NT2/D1 (cell line): ENCODE data around the gene FYCO1.

ENCODE experiments used
- SUZ12 ChIP-seq: IDR thresholded peaks from 2 replicates; pipeline ENCODE4 v1.6.1; 2011; ENCODE audit not compliant: insufficient read length, insufficient read depth; ENCODE audit errors: extremely low read depth
- YY1 ChIP-seq: IDR thresholded peaks from 2 replicates; pipeline ENCODE4 v1.6.1; 2011; ENCODE audit not compliant: insufficient read length, insufficient read depth
- ZNF274 ChIP-seq: IDR thresholded peaks from 2 replicates; pipeline ENCODE4 v1.6.1; 2011; ENCODE audit warnings: mild to moderate bottlenecking, low read depth, low read length

- TF ChIP-seq ZNF274, result no peak
- no peak for TF ChIP-seq YY1
- no peak for TF ChIP-seq SUZ12
Observed at GRCh38 chr3:45937206-45938042, 58.2 kb downstream of the FYCO1 start.
